K562 (cell line): Measurements from ENCODE around the gene UBE3D. TPM values are rescaled to one million over a fixed set of nuclear protein-coding genes. Genes with fewer than 3 reads are reported as not detected.
A peak's percentile ranks its signal among the peaks of the same experiment; 100 is the strongest.

ENCODE experiments used
- CBFA2T3 ChIP-seq: fragments of 450-650 bp; IDR thresholded peaks from 2 replicates; pipeline ENCODE4 v1.6.1; 2017
- GABPA ChIP-seq: fragments of 200-800 bp; sonication (Bioruptor generic); conservative IDR thresholded peaks from 2 replicates; pipeline ENCODE4 v1.6.1; 2016; ENCODE audit warnings: low read depth, missing genetic modification characterization, missing compliant biosample characterization
- HDAC8 ChIP-seq: fragments of 450-650 bp; IDR thresholded peaks from 2 replicates; pipeline ENCODE4 v1.6.1; 2016; ENCODE audit warnings: mild to moderate bottlenecking, missing genetic modification characterization, moderate library complexity, missing compliant biosample characterization
- MAFK ChIP-seq: IDR thresholded peaks from 2 replicates; pipeline ENCODE4 v1.6.1; 2011; ENCODE audit warnings: low read length, improper control_type of control experiment
- MYBL2 ChIP-seq, 2 experiments: fragments of 450-650 bp in 1 of 2; sonication (generic) in 1 of 2; formaldehyde crosslinking in 1 of 2; IDR thresholded peaks; 2 replicates each; pipeline versions ENCODE4 v1.6.1 to v1.8.1; 2017 to 2022; ENCODE audit warnings: borderline replicate concordance in 1 of 2, inconsistent platforms in 1 of 2, low read depth in 1 of 2, mild to moderate bottlenecking in 1 of 2, missing genetic modification reagents in 1 of 2, moderate library complexity in 1 of 2
- MYNN ChIP-seq, 2 experiments: sonication (generic); formaldehyde crosslinking in 1 of 2; IDR thresholded peaks; 2 replicates each; pipeline versions ENCODE4 v1.5.0 to v1.6.1; 2016 to 2020; ENCODE audit warnings: antibody characterized with exemption in 1 of 2, missing genetic modification reagents in 1 of 2
- SAP30 ChIP-seq: fragments of 200-600 bp; sonication (generic); IDR thresholded peaks from 2 replicates; pipeline ENCODE4 v1.6.1; 2012; ENCODE audit warnings: borderline replicate concordance, low read depth, mild to moderate bottlenecking, moderate library complexity, low read length, control low read depth, inconsistent platforms; ENCODE audit not compliant: insufficient read depth, poor library complexity, severe bottlenecking
- TEAD1 ChIP-seq, 2 experiments: fragments of 450-650 bp in 1 of 2; sonication (generic) in 1 of 2; formaldehyde crosslinking; IDR thresholded peaks; 2 replicates each; pipeline versions ENCODE4 v1.4.0 to v1.8.0; 2020 to 2022; ENCODE audit warnings: mild to moderate bottlenecking in 2 of 2, missing genetic modification reagents in 1 of 2
- ZNF165 ChIP-seq: fragments of 250-450 bp; sonication (Bioruptor Pico); IDR thresholded peaks from 2 replicates; pipeline ENCODE4 v1.4.0; 2020; ENCODE audit warnings: borderline replicate concordance
- ZNF175 ChIP-seq: fragments of 200-800 bp; sonication (Bioruptor generic); IDR thresholded peaks from 2 replicates; pipeline ENCODE4 v1.6.1; 2016; ENCODE audit warnings: low read depth, mild to moderate bottlenecking, missing genetic modification characterization, missing compliant biosample characterization
- ZNF589 ChIP-seq: fragments of 200-800 bp; sonication (Bioruptor generic); IDR thresholded peaks from 2 replicates; pipeline ENCODE4 v1.6.1; 2016; ENCODE audit warnings: low read depth, missing genetic modification characterization, missing compliant biosample characterization
- ZNF785 ChIP-seq: fragments of 250-450 bp; sonication (Bioruptor Pico); IDR thresholded peaks from 2 replicates; pipeline ENCODE4 v1.4.0; 2020; ENCODE audit warnings: mild to moderate bottlenecking
- polyA plus RNA-seq, 8 experiments: library from polyadenylated mRNA; depleted of rRNA in 4 of 8; stranded (reverse) in 5 of 8; unstranded in 3 of 8; fragments of >200 nt; fragmentation: Nextera tagmentation in 2 of 8; fragmentation: Illumina TruSeq in 1 of 8; extraction: Ambion mirVana in 2 of 8; extraction: Trizol in 1 of 8; gene quantifications; 2 replicates each; pipeline versions ENCODE4 v1.2.1 to v1.2.3, GENCODE V29; 2011 to 2014; ENCODE audit warnings: inconsistent platforms in 1 of 8, missing spikeins in 1 of 8
- total RNA-seq, 7 experiments: library from RNA; depleted of rRNA in 6 of 7; stranded (reverse); fragments of >200 nt in 6 of 7; fragmentation: Illumina TruSeq in 2 of 7; extraction: Trizol in 2 of 7; gene quantifications; 2 replicates each; pipeline versions ENCODE4 v1.2.1 to v1.2.3, GENCODE V29; 2011 to 2021; ENCODE audit warnings: low replicate concordance in 1 of 7
- TF ChIP-seq, protein P1 (sequence below): fragments of 200-600 bp; sonication (generic); IDR thresholded peaks from one replicate; pipeline ENCODE4 v1.6.1; 2012; ENCODE audit warnings: mild to moderate bottlenecking, low read depth, low read length, inconsistent platforms
- TF ChIP-seq, protein P2 (sequence below): fragments of 450-650 bp; IDR thresholded peaks from 2 replicates; pipeline ENCODE4 v1.6.1; 2016

UBE3D gene
- total and polyA plus RNA-seq, 9 of the 15 experiments (the other 6 are each of a cell fraction or from before 2014, with no cell fraction given) = 9.4 to 17.6 (median 11.9) TPM

DNA sequence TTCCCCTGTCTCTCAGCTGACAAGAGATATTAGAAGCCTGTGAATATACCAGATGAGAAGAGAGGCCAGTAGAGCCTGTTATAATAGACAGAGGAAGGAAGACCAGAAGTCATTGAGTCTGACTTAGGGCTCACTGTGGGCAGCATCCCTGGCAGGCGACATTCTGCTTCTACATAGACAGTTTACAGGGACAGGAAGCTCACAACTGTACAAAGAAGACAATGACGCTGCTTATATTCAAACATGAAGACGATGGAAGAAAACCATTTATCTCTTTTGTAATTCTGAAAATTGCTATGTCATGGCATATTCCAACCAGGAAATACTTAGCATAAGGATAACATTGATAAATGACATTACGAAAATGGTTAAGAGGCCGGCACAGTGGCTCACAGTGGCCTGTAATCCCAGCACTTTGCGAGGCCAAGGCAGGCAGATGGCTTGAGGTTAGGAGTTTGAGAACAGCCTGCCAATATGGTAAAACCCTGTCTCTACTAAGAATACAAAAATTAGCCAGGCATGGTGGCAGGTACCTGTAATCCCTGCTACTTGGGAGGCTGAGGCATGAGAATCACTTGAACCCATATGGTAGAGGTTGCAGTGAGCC lies 170.9 kb downstream of the UBE3D start (continued):
- TF ChIP-seq SAP30 (no peak), ZNF165 (no peak), GABPA (tag) (peak; percentile 41; the same call in 1 of the 2 replicates), ZNF175 (CRISPR knock-in tag) (peak; percentile 42; the same call in 1 of the 2 replicates), MYNN (IDR thresholded peaks at IDR 0.05) (no peak), MYNN (CRISPR knock-in tag; IDR thresholded peaks at IDR 0.05) (no peak), TEAD1 (CRISPR knock-in tag; IDR thresholded peaks at IDR 0.05) (0 out of 4 replicates have a peak, but pooled peaks of 1 of the 2 experiments have one; percentile 1), MAFK (peak; percentile 85), HDAC8 (tag) (0 out of 2 replicates have a peak, but pooled peaks have one; percentile 37), ZNF785 (CRISPR knock-in tag) (no peak), MYBL2 (IDR thresholded peaks at IDR 0.05; ENCODE audit: low read depth) (peak; percentile 59), MYBL2 (CRISPR knock-in tag; IDR thresholded peaks at IDR 0.05; ENCODE audit: borderline replicate concordance) (no peak), ZNF589 (CRISPR knock-in tag) (peak; percentile 48; the same call in 1 of the 2 replicates), CBFA2T3 (peak; percentile 47)
- TF ChIP-seq, protein P1, sequence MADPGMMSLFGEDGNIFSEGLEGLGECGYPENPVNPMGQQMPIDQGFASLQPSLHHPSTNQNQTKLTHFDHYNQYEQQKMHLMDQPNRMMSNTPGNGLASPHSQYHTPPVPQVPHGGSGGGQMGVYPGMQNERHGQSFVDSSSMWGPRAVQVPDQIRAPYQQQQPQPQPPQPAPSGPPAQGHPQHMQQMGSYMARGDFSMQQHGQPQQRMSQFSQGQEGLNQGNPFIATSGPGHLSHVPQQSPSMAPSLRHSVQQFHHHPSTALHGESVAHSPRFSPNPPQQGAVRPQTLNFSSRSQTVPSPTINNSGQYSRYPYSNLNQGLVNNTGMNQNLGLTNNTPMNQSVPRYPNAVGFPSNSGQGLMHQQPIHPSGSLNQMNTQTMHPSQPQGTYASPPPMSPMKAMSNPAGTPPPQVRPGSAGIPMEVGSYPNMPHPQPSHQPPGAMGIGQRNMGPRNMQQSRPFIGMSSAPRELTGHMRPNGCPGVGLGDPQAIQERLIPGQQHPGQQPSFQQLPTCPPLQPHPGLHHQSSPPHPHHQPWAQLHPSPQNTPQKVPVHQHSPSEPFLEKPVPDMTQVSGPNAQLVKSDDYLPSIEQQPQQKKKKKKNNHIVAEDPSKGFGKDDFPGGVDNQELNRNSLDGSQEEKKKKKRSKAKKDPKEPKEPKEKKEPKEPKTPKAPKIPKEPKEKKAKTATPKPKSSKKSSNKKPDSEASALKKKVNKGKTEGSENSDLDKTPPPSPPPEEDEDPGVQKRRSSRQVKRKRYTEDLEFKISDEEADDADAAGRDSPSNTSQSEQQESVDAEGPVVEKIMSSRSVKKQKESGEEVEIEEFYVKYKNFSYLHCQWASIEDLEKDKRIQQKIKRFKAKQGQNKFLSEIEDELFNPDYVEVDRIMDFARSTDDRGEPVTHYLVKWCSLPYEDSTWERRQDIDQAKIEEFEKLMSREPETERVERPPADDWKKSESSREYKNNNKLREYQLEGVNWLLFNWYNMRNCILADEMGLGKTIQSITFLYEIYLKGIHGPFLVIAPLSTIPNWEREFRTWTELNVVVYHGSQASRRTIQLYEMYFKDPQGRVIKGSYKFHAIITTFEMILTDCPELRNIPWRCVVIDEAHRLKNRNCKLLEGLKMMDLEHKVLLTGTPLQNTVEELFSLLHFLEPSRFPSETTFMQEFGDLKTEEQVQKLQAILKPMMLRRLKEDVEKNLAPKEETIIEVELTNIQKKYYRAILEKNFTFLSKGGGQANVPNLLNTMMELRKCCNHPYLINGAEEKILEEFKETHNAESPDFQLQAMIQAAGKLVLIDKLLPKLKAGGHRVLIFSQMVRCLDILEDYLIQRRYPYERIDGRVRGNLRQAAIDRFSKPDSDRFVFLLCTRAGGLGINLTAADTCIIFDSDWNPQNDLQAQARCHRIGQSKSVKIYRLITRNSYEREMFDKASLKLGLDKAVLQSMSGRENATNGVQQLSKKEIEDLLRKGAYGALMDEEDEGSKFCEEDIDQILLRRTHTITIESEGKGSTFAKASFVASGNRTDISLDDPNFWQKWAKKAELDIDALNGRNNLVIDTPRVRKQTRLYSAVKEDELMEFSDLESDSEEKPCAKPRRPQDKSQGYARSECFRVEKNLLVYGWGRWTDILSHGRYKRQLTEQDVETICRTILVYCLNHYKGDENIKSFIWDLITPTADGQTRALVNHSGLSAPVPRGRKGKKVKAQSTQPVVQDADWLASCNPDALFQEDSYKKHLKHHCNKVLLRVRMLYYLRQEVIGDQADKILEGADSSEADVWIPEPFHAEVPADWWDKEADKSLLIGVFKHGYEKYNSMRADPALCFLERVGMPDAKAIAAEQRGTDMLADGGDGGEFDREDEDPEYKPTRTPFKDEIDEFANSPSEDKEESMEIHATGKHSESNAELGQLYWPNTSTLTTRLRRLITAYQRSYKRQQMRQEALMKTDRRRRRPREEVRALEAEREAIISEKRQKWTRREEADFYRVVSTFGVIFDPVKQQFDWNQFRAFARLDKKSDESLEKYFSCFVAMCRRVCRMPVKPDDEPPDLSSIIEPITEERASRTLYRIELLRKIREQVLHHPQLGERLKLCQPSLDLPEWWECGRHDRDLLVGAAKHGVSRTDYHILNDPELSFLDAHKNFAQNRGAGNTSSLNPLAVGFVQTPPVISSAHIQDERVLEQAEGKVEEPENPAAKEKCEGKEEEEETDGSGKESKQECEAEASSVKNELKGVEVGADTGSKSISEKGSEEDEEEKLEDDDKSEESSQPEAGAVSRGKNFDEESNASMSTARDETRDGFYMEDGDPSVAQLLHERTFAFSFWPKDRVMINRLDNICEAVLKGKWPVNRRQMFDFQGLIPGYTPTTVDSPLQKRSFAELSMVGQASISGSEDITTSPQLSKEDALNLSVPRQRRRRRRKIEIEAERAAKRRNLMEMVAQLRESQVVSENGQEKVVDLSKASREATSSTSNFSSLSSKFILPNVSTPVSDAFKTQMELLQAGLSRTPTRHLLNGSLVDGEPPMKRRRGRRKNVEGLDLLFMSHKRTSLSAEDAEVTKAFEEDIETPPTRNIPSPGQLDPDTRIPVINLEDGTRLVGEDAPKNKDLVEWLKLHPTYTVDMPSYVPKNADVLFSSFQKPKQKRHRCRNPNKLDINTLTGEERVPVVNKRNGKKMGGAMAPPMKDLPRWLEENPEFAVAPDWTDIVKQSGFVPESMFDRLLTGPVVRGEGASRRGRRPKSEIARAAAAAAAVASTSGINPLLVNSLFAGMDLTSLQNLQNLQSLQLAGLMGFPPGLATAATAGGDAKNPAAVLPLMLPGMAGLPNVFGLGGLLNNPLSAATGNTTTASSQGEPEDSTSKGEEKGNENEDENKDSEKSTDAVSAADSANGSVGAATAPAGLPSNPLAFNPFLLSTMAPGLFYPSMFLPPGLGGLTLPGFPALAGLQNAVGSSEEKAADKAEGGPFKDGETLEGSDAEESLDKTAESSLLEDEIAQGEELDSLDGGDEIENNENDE = no peak
- TF ChIP-seq, protein P2, sequence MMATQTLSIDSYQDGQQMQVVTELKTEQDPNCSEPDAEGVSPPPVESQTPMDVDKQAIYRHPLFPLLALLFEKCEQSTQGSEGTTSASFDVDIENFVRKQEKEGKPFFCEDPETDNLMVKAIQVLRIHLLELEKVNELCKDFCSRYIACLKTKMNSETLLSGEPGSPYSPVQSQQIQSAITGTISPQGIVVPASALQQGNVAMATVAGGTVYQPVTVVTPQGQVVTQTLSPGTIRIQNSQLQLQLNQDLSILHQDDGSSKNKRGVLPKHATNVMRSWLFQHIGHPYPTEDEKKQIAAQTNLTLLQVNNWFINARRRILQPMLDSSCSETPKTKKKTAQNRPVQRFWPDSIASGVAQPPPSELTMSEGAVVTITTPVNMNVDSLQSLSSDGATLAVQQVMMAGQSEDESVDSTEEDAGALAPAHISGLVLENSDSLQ = peak; percentile 87
